Mesothelial cell of epicardium (in vitro differentiated cells): ENCODE results near the gene SYNGAP1. TPM values are rescaled to one million over a fixed set of nuclear protein-coding genes. Genes with fewer than 3 reads are reported as not detected.
"Not testable (repeated sequence)": the region's sequence is repeated elsewhere in the genome, so short reads cannot be mapped to it uniquely, and the experiment has no call there.

Experiments used
- DNase-seq, 2 experiments: peaks; one replicate each; pipeline ENCODE4 v3.0.0; 2021; ENCODE audit warnings: low spot score in 2 of 2; ENCODE audit not compliant: unreplicated experiment in 2 of 2
- H3K27ac Mint-ChIP-seq: 2 replicates; pipeline ENCODE4 v1.8.0; 2021; ENCODE audit warnings: mixed read lengths
- H3K27me3 Mint-ChIP-seq: 2 replicates; pipeline ENCODE4 v1.8.0; 2021; ENCODE audit warnings: low read depth, mixed read lengths
- H3K36me3 Mint-ChIP-seq: 2 replicates; pipeline ENCODE4 v1.8.0; 2021; ENCODE audit warnings: mixed read lengths
- H3K4me1 Mint-ChIP-seq: 2 replicates; pipeline ENCODE4 v1.8.0; 2021; ENCODE audit warnings: mixed read lengths
- H3K4me3 Mint-ChIP-seq: 2 replicates; pipeline ENCODE4 v1.8.0; 2021; ENCODE audit warnings: mild to moderate bottlenecking, moderate library complexity, mixed read lengths
- H3K9me3 Mint-ChIP-seq: 2 replicates; pipeline ENCODE4 v1.8.0; 2021; ENCODE audit warnings: mixed read lengths
- CTCF ChIP-seq: fragments of 200-600 bp; sonication (generic); IDR thresholded peaks from one replicate; pipeline ENCODE4 v1.5.0; 2021; ENCODE audit warnings: antibody characterized with exemption; ENCODE audit not compliant: unreplicated experiment
- total RNA-seq: library from RNA; stranded (reverse); gene quantifications from 3 replicates; pipeline ENCODE4 v1.2.1, GENCODE V29; 2021

The SYNGAP1 gene
- total RNA-seq, 1 donor from 2014 or later = 66.1 TPM

DNA sequence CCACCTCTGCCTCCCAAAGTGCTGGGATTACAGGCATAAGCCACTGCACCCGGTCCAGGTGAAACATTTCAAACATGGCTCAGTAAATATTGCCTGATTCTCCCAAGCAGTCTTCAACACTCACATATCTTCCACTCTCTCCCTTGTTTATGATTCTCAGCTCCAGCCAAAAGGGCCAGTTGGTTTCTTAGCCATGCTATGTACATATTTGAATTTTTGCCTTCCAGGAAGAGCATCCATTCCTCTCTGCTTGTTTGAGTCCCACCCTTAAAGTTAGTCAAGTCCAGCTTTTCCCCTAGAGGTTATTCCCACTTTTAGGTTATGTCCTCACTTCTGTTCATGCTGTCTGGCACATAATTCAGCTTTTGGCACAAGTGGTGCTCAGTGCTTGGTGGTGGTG, 22.3 kb upstream of the SYNGAP1 start:
- peaks cover 20% of the 10 kb centered on the region for H3K4me1 Mint-ChIP-seq
- H3K9me3 Mint-ChIP-seq = no peaks in the 10 kb centered on the region
- no peak overlapping the region for H3K27ac Mint-ChIP-seq
- peaks cover 4% of the 10 kb centered on the region for H3K36me3 Mint-ChIP-seq
- H3K4me3 Mint-ChIP-seq = no peak overlapping the region
- H3K27me3 Mint-ChIP-seq = no peaks in the 10 kb centered on the region
- TF ChIP-seq CTCF = no peak
- DNase-seq = no peak

- H3K36me3 Mint-ChIP-seq, H3K27me3 Mint-ChIP-seq, H3K4me3 Mint-ChIP-seq, H3K27ac Mint-ChIP-seq, DNase-seq, H3K9me3 Mint-ChIP-seq: not testable (repeated sequence)
- peaks cover 13% of the 10 kb centered on the region for H3K4me1 Mint-ChIP-seq
Measured at GRCh38 chr6:33398601-33399000, 21.3 kb upstream of the SYNGAP1 start.

DNA sequence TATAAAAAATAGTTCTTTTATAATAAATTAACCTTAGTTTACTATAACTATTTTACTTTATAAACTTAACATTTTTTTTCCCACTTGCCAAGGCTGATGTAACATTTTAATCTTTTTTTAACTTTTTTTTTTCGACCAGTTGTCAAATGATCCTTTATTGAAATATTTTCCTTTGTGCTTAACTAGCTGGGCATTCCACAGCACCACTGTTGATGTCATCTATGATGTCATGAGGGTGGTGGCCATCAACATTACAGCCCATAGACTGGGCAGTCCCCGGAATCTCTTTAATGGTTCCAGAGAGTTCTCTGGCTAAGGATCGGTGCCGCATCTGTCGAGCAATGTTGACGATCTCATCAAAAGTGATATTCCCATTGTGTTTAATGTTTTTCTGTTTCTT, 20.0 kb upstream of the SYNGAP1 start:
- not testable (repeated sequence) for H3K27ac Mint-ChIP-seq, H3K27me3 Mint-ChIP-seq, H3K4me3 Mint-ChIP-seq, H3K4me1 Mint-ChIP-seq, H3K9me3 Mint-ChIP-seq, DNase-seq
- H3K36me3 Mint-ChIP-seq = peaks cover 13% of the 10 kb centered on the region

DNA sequence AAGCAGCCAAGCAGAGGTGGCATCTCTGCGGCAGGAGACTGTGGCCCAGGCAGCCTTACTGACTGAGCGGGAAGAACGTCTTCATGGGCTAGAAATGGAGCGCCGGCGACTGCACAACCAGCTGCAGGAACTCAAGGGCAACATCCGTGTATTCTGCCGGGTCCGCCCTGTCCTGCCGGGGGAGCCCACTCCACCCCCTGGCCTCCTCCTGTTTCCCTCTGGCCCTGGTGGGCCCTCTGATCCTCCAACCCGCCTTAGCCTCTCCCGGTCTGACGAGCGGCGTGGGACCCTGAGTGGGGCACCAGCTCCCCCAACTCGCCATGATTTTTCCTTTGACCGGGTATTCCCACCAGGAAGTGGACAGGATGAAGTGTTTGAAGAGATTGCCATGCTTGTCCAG, 15.0 kb upstream of the SYNGAP1 start:
- no peak for TF ChIP-seq CTCF
- H3K9me3 Mint-ChIP-seq = no peaks in the 10 kb centered on the region
- no peak overlapping the region for H3K27ac Mint-ChIP-seq
- no peak for DNase-seq
- H3K4me1 Mint-ChIP-seq = peaks cover 4% of the 10 kb centered on the region
- H3K27me3 Mint-ChIP-seq = no peaks in the 10 kb centered on the region
- no peak overlapping the region for H3K4me3 Mint-ChIP-seq
- H3K36me3 Mint-ChIP-seq = peaks cover 12% of the 10 kb centered on the region

DNA sequence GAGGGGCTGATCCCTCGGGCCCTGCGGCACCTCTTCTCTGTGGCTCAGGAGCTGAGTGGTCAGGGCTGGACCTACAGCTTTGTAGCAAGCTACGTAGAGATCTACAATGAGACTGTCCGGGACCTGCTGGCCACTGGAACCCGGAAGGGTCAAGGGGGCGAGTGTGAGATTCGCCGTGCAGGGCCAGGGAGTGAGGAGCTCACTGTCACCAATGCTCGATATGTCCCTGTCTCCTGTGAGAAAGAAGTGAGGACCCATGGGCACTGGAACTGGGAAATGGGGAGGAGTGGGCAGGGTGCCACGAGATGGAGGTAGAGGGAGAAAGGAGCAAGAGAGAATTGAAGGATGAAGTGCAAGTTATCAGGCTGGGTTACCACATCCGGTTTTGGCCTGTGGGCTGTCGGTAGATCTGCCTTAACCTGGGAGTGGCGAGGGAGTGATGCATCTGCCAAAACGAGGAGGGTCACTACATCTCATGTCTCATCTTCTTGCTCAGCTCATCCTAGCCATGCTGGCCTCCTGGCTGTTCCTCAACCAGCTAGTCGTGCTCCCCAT, 14.4 kb upstream of the SYNGAP1 start:
- peaks cover 6% of the 10 kb centered on the region for H3K4me1 Mint-ChIP-seq
- no peak for DNase-seq
- no peak overlapping the region for H3K27ac Mint-ChIP-seq
- TF ChIP-seq CTCF = no peak
- H3K36me3 Mint-ChIP-seq = peaks cover 9% of the 10 kb centered on the region
- no peaks in the 10 kb centered on the region for H3K9me3 Mint-ChIP-seq
- H3K4me3 Mint-ChIP-seq = no peak overlapping the region
- no peaks in the 10 kb centered on the region for H3K27me3 Mint-ChIP-seq

DNA sequence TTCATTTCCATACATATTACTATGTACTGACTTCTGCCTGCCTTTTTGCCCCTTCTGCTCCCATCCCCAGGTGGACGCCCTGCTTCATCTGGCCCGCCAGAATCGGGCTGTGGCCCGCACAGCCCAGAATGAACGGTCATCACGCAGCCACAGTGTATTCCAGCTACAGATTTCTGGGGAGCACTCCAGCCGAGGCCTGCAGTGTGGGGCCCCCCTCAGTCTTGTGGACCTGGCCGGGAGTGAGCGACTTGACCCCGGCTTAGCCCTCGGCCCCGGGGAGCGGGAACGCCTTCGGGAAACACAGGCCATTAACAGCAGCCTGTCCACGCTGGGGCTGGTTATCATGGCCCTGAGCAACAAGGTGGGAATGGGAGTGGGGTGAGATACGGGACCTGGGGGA, 13.7 kb upstream of the SYNGAP1 start:
- H3K27me3 Mint-ChIP-seq = no peaks in the 10 kb centered on the region
- H3K4me1 Mint-ChIP-seq = peaks cover 6% of the 10 kb centered on the region
- peaks cover 9% of the 10 kb centered on the region for H3K36me3 Mint-ChIP-seq
- DNase-seq = no peak
- no peak overlapping the region for H3K27ac Mint-ChIP-seq
- no peak for TF ChIP-seq CTCF
- no peak overlapping the region for H3K4me3 Mint-ChIP-seq
- no peaks in the 10 kb centered on the region for H3K9me3 Mint-ChIP-seq

GRCh38 chr6:33407132-33407718, 12.6 kb upstream of the SYNGAP1 start:
- Mint-ChIP-seq H3K36me3 (peaks cover 9% of the 10 kb centered on the region), H3K9me3 (no peaks in the 10 kb centered on the region), H3K27ac (no peak overlapping the region), H3K4me3 (no peak overlapping the region), H3K27me3 (no peaks in the 10 kb centered on the region), H3K4me1 (peaks cover 11% of the 10 kb centered on the region)
- TF ChIP-seq CTCF = no peak
- DNase-seq = no peak
